ENCODE results near the gene EBF3.

EBF3 gene

DNA sequence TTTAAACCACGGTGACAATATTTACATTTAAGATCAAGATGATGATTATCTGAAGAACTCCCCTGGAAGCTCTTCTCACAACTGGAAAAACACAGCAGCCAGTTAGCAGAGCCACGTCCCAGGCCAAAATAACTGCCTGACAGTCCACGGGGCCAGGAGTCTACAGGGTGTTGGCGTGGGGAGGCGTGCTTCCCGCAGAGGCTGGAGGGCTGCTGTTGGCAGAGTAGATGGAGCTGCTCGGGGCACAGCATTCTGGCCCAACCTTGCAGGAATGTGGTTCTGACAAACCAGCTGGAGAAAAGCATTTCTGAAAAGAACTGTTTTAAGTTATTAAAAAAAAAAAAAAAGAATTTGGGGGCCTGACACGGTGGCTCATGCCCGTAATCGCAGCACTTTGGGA lies 177.9 kb downstream of the EBF3 start:
- no peak for DNase-seq

GRCh38 chr10:129785536-129785981 lies 178.5 kb downstream of the EBF3 start:
- no peak for DNase-seq
